HEK293T (cell line): Measurements from ENCODE around the gene TRPM8.

Experiments
- ARNT ChIP-seq: fragments of 450-650 bp; IDR thresholded peaks from 2 replicates; pipeline ENCODE4 v1.6.1; 2017; ENCODE audit warnings: mild to moderate bottlenecking
- BHLHE40 ChIP-seq: fragments of 450-650 bp; IDR thresholded peaks from 2 replicates; pipeline ENCODE4 v1.6.1; 2016; ENCODE audit warnings: mild to moderate bottlenecking, moderate library complexity, borderline replicate concordance
- CTBP1 ChIP-seq: fragments of 450-650 bp; IDR thresholded peaks from 2 replicates; pipeline ENCODE4 v1.6.1; 2016; ENCODE audit warnings: borderline replicate concordance
- ELF4 ChIP-seq: fragments of 450-650 bp; IDR thresholded peaks from 2 replicates; pipeline ENCODE4 v1.6.1; 2017; ENCODE audit warnings: antibody characterized with exemption
- FOXM1 ChIP-seq: fragments of 450-650 bp; IDR thresholded peaks from 2 replicates; pipeline ENCODE4 v1.6.1; 2017; ENCODE audit warnings: mild to moderate bottlenecking, borderline replicate concordance
- HDGF ChIP-seq: fragments of 450-650 bp; IDR thresholded peaks from 2 replicates; pipeline ENCODE4 v1.6.1; 2017; ENCODE audit warnings: antibody characterized with exemption, borderline replicate concordance
- LEF1 ChIP-seq: fragments of 450-650 bp; IDR thresholded peaks from 2 replicates; pipeline ENCODE4 v1.6.1; 2017; ENCODE audit warnings: mild to moderate bottlenecking, borderline replicate concordance
- PKNOX1 ChIP-seq: fragments of 450-650 bp; IDR thresholded peaks from 2 replicates; pipeline ENCODE4 v1.6.1; 2016
- SP1 ChIP-seq: fragments of 450-650 bp; IDR thresholded peaks from 2 replicates; pipeline ENCODE4 v1.6.1; 2017
- SUZ12 ChIP-seq: fragments of 450-650 bp; IDR thresholded peaks from 2 replicates; pipeline ENCODE4 v1.6.1; 2016; ENCODE audit warnings: mild to moderate bottlenecking
- TARDBP ChIP-seq: fragments of 450-650 bp; IDR thresholded peaks from 2 replicates; pipeline ENCODE4 v1.6.1; 2016
- ZNF384 ChIP-seq: fragments of 450-650 bp; IDR thresholded peaks from 2 replicates; pipeline ENCODE4 v1.6.1; 2016

DNA sequence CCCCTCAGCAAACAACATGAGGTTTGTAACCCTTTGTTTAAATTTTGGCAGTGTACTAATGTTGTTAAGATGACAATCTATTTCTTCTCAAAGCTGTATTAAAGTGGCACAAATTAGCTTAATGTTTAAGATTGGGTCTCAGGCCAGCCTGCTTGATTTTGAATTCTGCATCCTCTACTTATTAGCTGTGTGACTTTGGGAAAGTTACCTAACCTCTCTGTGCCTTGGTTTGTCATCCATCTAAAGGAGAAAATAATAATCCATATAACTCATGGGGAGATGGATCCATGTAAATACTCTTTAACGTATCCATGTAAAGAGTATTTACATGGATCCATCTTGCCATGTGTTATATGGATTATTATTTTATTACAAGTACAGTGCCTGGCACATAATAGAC lies 2.1 kb downstream of the TRPM8 start:
- no peak for TF ChIP-seq BHLHE40
- no peak for TF ChIP-seq PKNOX1
- TF ChIP-seq SP1 = no peak
- no peak for TF ChIP-seq SUZ12
- TF ChIP-seq TARDBP = no peak
- TF ChIP-seq FOXM1 = no peak
- no peak for TF ChIP-seq ELF4
- no peak for TF ChIP-seq HDGF
- no peak for TF ChIP-seq CTBP1
- TF ChIP-seq ZNF384 = no peak
- no peak for TF ChIP-seq LEF1
- no peak for TF ChIP-seq ARNT
